Activated CD8-positive, alpha-beta memory T cell treated with anti-CD3 and anti-CD28 coated beads for 48 hours (primary cell): Measurements from ENCODE around the gene TEX261.
A peak's percentile ranks its signal among the peaks of the same experiment; 100 is the strongest.

Source experiments
- DNase-seq, 3 experiments: peaks; one replicate each; pipeline ENCODE4 v3.0.0-alpha.2; 2020; ENCODE audit warnings: low read depth in 2 of 3, low spot score in 2 of 3

The TEX261 gene

GRCh38 chr2:70959851-70960832 lies 34.5 kb downstream of the TEX261 start:
- no peak for DNase-seq

GRCh38 chr2:70959271-70959761 lies 35.4 kb downstream of the TEX261 start:
- DNase-seq: no peak

GRCh38 chr2:70958759-70959158 lies 35.9 kb downstream of the TEX261 start:
- DNase-seq: no peak

GRCh38 chr2:70957798-70958197 lies 36.9 kb downstream of the TEX261 start:
- DNase-seq: no peak

GRCh38 chr2:70956141-70956540 lies 38.5 kb downstream of the TEX261 start:
- no peak for DNase-seq

- no peak for DNase-seq
These were observed 39.8 kb downstream of the TEX261 start for GRCh38 chr2:70954886-70955285.

GRCh38 chr2:70949086-70949485 lies 45.6 kb downstream of the TEX261 start:
- no peak for DNase-seq

GRCh38 chr2:70948337-70949003 lies 46.2 kb downstream of the TEX261 start:
- DNase-seq: peak; percentile 36 to 60 (median 54)

- DNase-seq: no peak
These were observed 47.0 kb downstream of the TEX261 start for GRCh38 chr2:70947556-70948184.

GRCh38 chr2:70946832-70947442 lies 47.7 kb downstream of the TEX261 start:
- no peak for DNase-seq

- no peak for DNase-seq
These were observed 50.5 kb downstream of the TEX261 start for GRCh38 chr2:70944111-70944690.

- DNase-seq: no peak
These were observed 51.3 kb downstream of the TEX261 start for GRCh38 chr2:70943205-70943871.

GRCh38 chr2:70942396-70943204 lies 52.1 kb downstream of the TEX261 start:
- no peak for DNase-seq

- no peak for DNase-seq
These were observed 53.0 kb downstream of the TEX261 start for GRCh38 chr2:70941701-70942100.

GRCh38 chr2:70941186-70941585 lies 53.5 kb downstream of the TEX261 start:
- no peak for DNase-seq

- DNase-seq: no peak
These were observed 54.7 kb downstream of the TEX261 start for GRCh38 chr2:70939839-70940580.

GRCh38 chr2:70939001-70939838 lies 55.5 kb downstream of the TEX261 start:
- DNase-seq: no peak

GRCh38 chr2:70938586-70938950 lies 56.1 kb downstream of the TEX261 start:
- no peak for DNase-seq
